Endothelial cell of umbilical vein (primary cell): ENCODE measurements around the gene KCNJ13. TPM values are rescaled to one million over a fixed set of nuclear protein-coding genes. Genes with fewer than 3 reads are reported as not detected.

ENCODE experiments used
- BruUV-seq: library from RNA; stranded (reverse); fragments of 400-500 nt; replicated peaks from 2 replicates; lab custom pipeline; 2021; lab: Mats Ljungman, UMichigan
- CTCF ChIA-PET: fragments of 300-600, 350-600 bp; sonication (Branson Sonifier 250); formaldehyde crosslinking; loops from one replicate; lab custom pipeline; 2021; ENCODE audit warnings: antibody characterized with exemption, inconsistent platforms; lab: Charles Lee
- POLR2A ChIA-PET: fragments of 300-600, 350-600 bp; sonication (Branson Sonifier 250); formaldehyde crosslinking; loops from one replicate; lab custom pipeline; 2021; ENCODE audit warnings: antibody characterized with exemption, inconsistent platforms; lab: Charles Lee
- DNase-seq: peaks from one replicate; pipeline ENCODE4 v3.0.0-alpha.2; 2011; ENCODE audit warnings: low read depth, low spot score
- FAIRE-seq: peaks from 2 replicates; lab custom pipeline; 2011; peaks lifted over from hg19 to GRCh38; lab: Jason Lieb, UNC
- H2AFZ ChIP-seq: 2 replicates; pipeline ENCODE4 v1.6.0; 2012; ENCODE audit warnings: low read depth, low read length, control low read depth, inconsistent platforms
- H3K27ac ChIP-seq: 2 replicates; pipeline ENCODE4 v1.5.1; 2011; ENCODE audit warnings: low read depth, mild to moderate bottlenecking, control low read depth, low read length, moderate library complexity; ENCODE audit not compliant: insufficient read depth
- H3K27me3 ChIP-seq, 2 experiments: 2 replicates each; pipeline versions ENCODE4 v1.6.0 to v1.6.1; 2011; ENCODE audit warnings: low read length in 2 of 2, mixed read lengths in 1 of 2; ENCODE audit not compliant: control insufficient read depth in 2 of 2, insufficient read depth in 2 of 2
- H3K36me3 ChIP-seq, 2 experiments: 2 replicates in 1 of 2; 3 replicates in 1 of 2; pipeline ENCODE4 v1.5.1; 2011; ENCODE audit warnings: low read length in 2 of 2, mild to moderate bottlenecking in 1 of 2, moderate library complexity in 1 of 2; ENCODE audit not compliant: control insufficient read depth in 2 of 2, insufficient read depth in 2 of 2; ENCODE audit errors: extremely low read depth in 1 of 2
- H3K4me1 ChIP-seq: 3 replicates; pipeline ENCODE4 v1.5.1; 2011; ENCODE audit warnings: mild to moderate bottlenecking, low read length; ENCODE audit not compliant: control insufficient read depth, insufficient read depth; ENCODE audit errors: extremely low read depth
- H3K4me2 ChIP-seq: 2 replicates; pipeline ENCODE4 v1.6.1; 2011; ENCODE audit warnings: low read length, control low read depth, mixed read lengths; ENCODE audit not compliant: insufficient read depth
- H3K4me3 ChIP-seq, 3 experiments: fragments of 200-600 bp in 1 of 3; sonication (generic), shearing (Covaris generic) in 1 of 3; replicated peaks in 1 of 3; 2 replicates each; pipeline ENCODE4 v1.5.1; 2011 to 2016; ENCODE audit warnings: control low read depth in 3 of 3, low read length in 3 of 3, mild to moderate bottlenecking in 2 of 3, inconsistent platforms in 1 of 3, low read depth in 1 of 3, moderate library complexity in 1 of 3; ENCODE audit not compliant: insufficient read depth in 1 of 3
- H3K79me2 ChIP-seq: 2 replicates; pipeline ENCODE4 v1.6.0; 2012; ENCODE audit warnings: low read length, inconsistent platforms; ENCODE audit not compliant: control insufficient read depth, insufficient read depth
- H3K9ac ChIP-seq: replicated peaks from 2 replicates; pipeline ENCODE3; 2011; ENCODE audit warnings: low read length, control low read depth; ENCODE audit not compliant: insufficient read depth; ENCODE audit errors: extremely low read depth
- H3K9me1 ChIP-seq: replicated peaks from 3 replicates; pipeline ENCODE4 v1.6.0; 2011; ENCODE audit warnings: mild to moderate bottlenecking, low read length; ENCODE audit not compliant: control insufficient read depth, insufficient read depth; ENCODE audit errors: extremely low read depth
- H3K9me3 ChIP-seq: replicated peaks from 2 replicates; pipeline ENCODE4 v1.5.1; 2012; ENCODE audit warnings: low read length, inconsistent platforms; ENCODE audit not compliant: control insufficient read depth, insufficient read depth
- H4K20me1 ChIP-seq: replicated peaks from 2 replicates; pipeline ENCODE3; 2011; ENCODE audit warnings: mild to moderate bottlenecking, low read length; ENCODE audit not compliant: control insufficient read depth, insufficient read depth; ENCODE audit errors: extremely low read depth
- EZH2 ChIP-seq: IDR thresholded peaks from 2 replicates; pipeline ENCODE4 v1.6.1; 2012; ENCODE audit warnings: borderline replicate concordance, low read depth, mild to moderate bottlenecking, moderate library complexity, low read length, inconsistent platforms; ENCODE audit not compliant: severe bottlenecking
- FOS ChIP-seq: IDR thresholded peaks from 2 replicates; pipeline ENCODE4 v1.6.1; 2011; ENCODE audit warnings: mild to moderate bottlenecking, low read length, moderate library complexity, borderline replicate concordance; ENCODE audit not compliant: insufficient read depth
- GATA2 ChIP-seq: IDR thresholded peaks from 2 replicates; pipeline ENCODE4 v1.7.0; 2011; ENCODE audit warnings: low read depth, mild to moderate bottlenecking, moderate library complexity, mixed read lengths, low read length; ENCODE audit not compliant: insufficient read length, insufficient read depth
- JUN ChIP-seq: IDR thresholded peaks from 2 replicates; pipeline ENCODE4 v1.6.1; 2011; ENCODE audit warnings: borderline replicate concordance, low read depth; ENCODE audit not compliant: insufficient read length, insufficient read depth
- MAX ChIP-seq: IDR thresholded peaks from 2 replicates; pipeline ENCODE4 v1.6.1; 2011; ENCODE audit not compliant: insufficient read depth, insufficient read length
- MYC ChIP-seq: IDR thresholded peaks from one replicate; pipeline ENCODE4 v1.6.1; 2011; ENCODE audit warnings: mild to moderate bottlenecking, low read depth, low read length
- POLR2A ChIP-seq: IDR thresholded peaks from 2 replicates; pipeline ENCODE4 v1.6.1; 2012; ENCODE audit warnings: low read depth, mild to moderate bottlenecking, control low read depth, low read length
- POLR2AphosphoS5 ChIP-seq: IDR thresholded peaks from 2 replicates; pipeline ENCODE4 v1.6.1; 2012; ENCODE audit warnings: low read depth, mild to moderate bottlenecking, control low read depth, low read length, moderate library complexity; ENCODE audit not compliant: insufficient read depth
- dilution Hi-C: fragments of 300-500 bp; cut with MboI; formaldehyde crosslinking; loops from one replicate; pipeline ENCODE4 v1.15.0; 2019; ENCODE audit warnings: low sequenced_read_pairs; ENCODE audit not compliant: extremely low pct_ligation_motif_present
- intact Hi-C: fragments of 100-400 bp; cut with micrococcal nuclease; formaldehyde crosslinking; loops from one replicate; pipeline ENCODE4 v1.10.0; 2022
- polyA plus RNA-seq, 4 experiments: library from polyadenylated mRNA; depleted of rRNA in 3 of 4; stranded (reverse) in 3 of 4; unstranded in 1 of 4; fragments of >200 nt; gene quantifications; 2 replicates each; pipeline versions ENCODE4 v1.2.1 to v1.2.3, GENCODE V29; 2011 to 2012; ENCODE audit warnings: missing spikeins in 1 of 4
- total RNA-seq: library from RNA; stranded (reverse); gene quantifications from 2 replicates; pipeline ENCODE4 v1.2.3, GENCODE V29; 2021
- TF ChIP-seq, protein P1 (sequence below), 2 donors: IDR thresholded peaks; 1 replicate in 1 of 2; 2 replicates in 1 of 2; pipeline ENCODE4 v1.5.1; 2011; ENCODE audit warnings: low read length in 2 of 2, mild to moderate bottlenecking in 2 of 2, moderate library complexity in 2 of 2, control low read depth in 1 of 2, inconsistent platforms in 1 of 2, low read depth in 1 of 2; ENCODE audit not compliant: insufficient read depth in 1 of 2; ENCODE audit errors: extremely low read depth in 1 of 2

The KCNJ13 gene
- total and polyA plus RNA-seq, 2 donors (not counting 3 experiments of a cell fraction or from before 2014, with no cell fraction given) = not detected

DNA sequence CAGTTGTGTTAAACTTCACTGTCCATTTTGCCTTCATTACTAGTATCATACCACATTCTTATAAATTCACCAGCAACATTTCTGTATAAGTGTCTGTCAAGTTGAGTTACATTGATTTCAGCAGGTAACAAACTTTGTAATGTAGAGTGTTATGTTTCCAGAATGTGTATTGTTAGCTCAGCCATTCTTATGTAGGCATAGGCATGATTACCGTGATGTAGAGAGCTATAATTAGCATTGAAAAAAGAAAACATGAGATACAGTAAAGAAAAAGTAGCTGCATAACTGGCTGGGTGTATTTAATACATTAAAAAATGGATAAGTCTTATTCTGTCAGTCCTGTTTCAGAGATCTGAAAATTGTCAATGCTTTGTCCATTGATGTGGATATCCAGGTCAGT, 8.5 kb downstream of the KCNJ13 start:
- CTCF ChIA-PET = no interaction called here
- dilution Hi-C loops = no loop called here
- FAIRE-seq = no peak

More for the DNA sequence above, 8.5 kb downstream of the KCNJ13 start:
- intact Hi-C loops = no loop called here
- H3K9ac ChIP-seq = no peak overlapping the region
- H3K27me3 ChIP-seq = no peaks in the 10 kb centered on the region
- H3K4me3 ChIP-seq = no peak overlapping the region
- no TSS peak for BruUV-seq
- no peaks in the 10 kb centered on the region for H3K9me1 ChIP-seq
- H3K9me3 ChIP-seq = no peaks in the 10 kb centered on the region
- H2AFZ ChIP-seq = no peak overlapping the region
- TF ChIP-seq, protein P1, sequence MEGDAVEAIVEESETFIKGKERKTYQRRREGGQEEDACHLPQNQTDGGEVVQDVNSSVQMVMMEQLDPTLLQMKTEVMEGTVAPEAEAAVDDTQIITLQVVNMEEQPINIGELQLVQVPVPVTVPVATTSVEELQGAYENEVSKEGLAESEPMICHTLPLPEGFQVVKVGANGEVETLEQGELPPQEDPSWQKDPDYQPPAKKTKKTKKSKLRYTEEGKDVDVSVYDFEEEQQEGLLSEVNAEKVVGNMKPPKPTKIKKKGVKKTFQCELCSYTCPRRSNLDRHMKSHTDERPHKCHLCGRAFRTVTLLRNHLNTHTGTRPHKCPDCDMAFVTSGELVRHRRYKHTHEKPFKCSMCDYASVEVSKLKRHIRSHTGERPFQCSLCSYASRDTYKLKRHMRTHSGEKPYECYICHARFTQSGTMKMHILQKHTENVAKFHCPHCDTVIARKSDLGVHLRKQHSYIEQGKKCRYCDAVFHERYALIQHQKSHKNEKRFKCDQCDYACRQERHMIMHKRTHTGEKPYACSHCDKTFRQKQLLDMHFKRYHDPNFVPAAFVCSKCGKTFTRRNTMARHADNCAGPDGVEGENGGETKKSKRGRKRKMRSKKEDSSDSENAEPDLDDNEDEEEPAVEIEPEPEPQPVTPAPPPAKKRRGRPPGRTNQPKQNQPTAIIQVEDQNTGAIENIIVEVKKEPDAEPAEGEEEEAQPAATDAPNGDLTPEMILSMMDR (IDR thresholded peaks at IDR 0.05; ENCODE audit: extremely low read depth in 1 of 2, insufficient read depth in 1 of 2, low read depth in 1 of 2, low read length in 2 of 2) = no peak
- TF ChIP-seq MYC (no peak), EZH2 (no peak), GATA2 (no peak), MAX (no peak), POLR2AphosphoS5 (no peak), FOS (no peak), POLR2A (no peak), JUN (no peak)
- no peaks in the 10 kb centered on the region for H3K79me2 ChIP-seq
- POLR2A ChIA-PET = no interaction called here
- no peaks in the 10 kb centered on the region for H4K20me1 ChIP-seq
- DNase-seq = no peak
- H3K4me2 ChIP-seq = no peak overlapping the region
- H3K4me1 ChIP-seq = no peaks in the 10 kb centered on the region
- H3K36me3 ChIP-seq = peaks cover 2 to 15% of the 10 kb centered on the region in 2 experiments
- no peak overlapping the region for H3K27ac ChIP-seq
